CD8-positive, alpha-beta memory T cell (primary cell): ENCODE results near the gene OR9I1. TPM values are rescaled to one million over a fixed set of nuclear protein-coding genes. Genes with fewer than 3 reads are reported as not detected.

Source experiments
- CTCF ChIA-PET: fragments of 350-600 bp; sonication (Branson Sonifier 250); formaldehyde crosslinking; loops from one replicate; lab custom pipeline; 2021; ENCODE audit warnings: antibody characterized with exemption; lab: Charles Lee
- POLR2A ChIA-PET: fragments of 350-600 bp; sonication (Branson Sonifier 250); formaldehyde crosslinking; loops from one replicate; lab custom pipeline; 2021; ENCODE audit warnings: antibody characterized with exemption; lab: Charles Lee
- DNase-seq, 5 donors: peaks; one replicate each; pipeline versions ENCODE4 v3.0.0 to v3.0.0-alpha.2; 2020 to 2022; ENCODE audit warnings: mixed read lengths in 1 of 5
- H3K27ac ChIP-seq: one replicate; pipeline ENCODE4 v1.7.0; 2013; ENCODE audit warnings: low read depth, mild to moderate bottlenecking, low read length, moderate library complexity
- H3K27me3 ChIP-seq: 2 replicates; pipeline ENCODE4 v1.7.0; 2013; ENCODE audit warnings: low read length, mild to moderate bottlenecking; ENCODE audit not compliant: insufficient read depth, poor library complexity, severe bottlenecking
- H3K36me3 ChIP-seq: 2 replicates; pipeline ENCODE4 v1.7.0; 2013; ENCODE audit warnings: mild to moderate bottlenecking, low read length, moderate library complexity; ENCODE audit not compliant: insufficient read depth
- H3K4me1 ChIP-seq: 2 replicates; pipeline ENCODE4 v1.7.0; 2013; ENCODE audit warnings: mild to moderate bottlenecking, low read length, moderate library complexity; ENCODE audit not compliant: insufficient read depth
- H3K4me3 ChIP-seq: 2 replicates; pipeline ENCODE4 v1.7.0; 2013; ENCODE audit warnings: mild to moderate bottlenecking, low read length
- H3K9me3 ChIP-seq: 2 replicates; pipeline ENCODE4 v1.7.0; 2013; ENCODE audit warnings: mild to moderate bottlenecking, low read length
- H3K27ac Mint-ChIP-seq, 8 donors: one replicate each; pipeline ENCODE4 v1.8.0; 2020 to 2021; ENCODE audit warnings: mixed read lengths in 8 of 8, mild to moderate bottlenecking in 6 of 8, inconsistent platforms in 3 of 8, moderate library complexity in 3 of 8
- H3K27me3 Mint-ChIP-seq, 2 donors: one replicate each; pipeline ENCODE4 v1.8.0; 2020 to 2021; ENCODE audit warnings: mixed read lengths in 2 of 2, mild to moderate bottlenecking in 1 of 2, moderate library complexity in 1 of 2
- H3K36me3 Mint-ChIP-seq, 3 donors: one replicate each; pipeline ENCODE4 v1.8.0; 2020 to 2021; ENCODE audit warnings: mixed read lengths in 3 of 3, inconsistent platforms in 1 of 3, mild to moderate bottlenecking in 1 of 3
- H3K4me1 Mint-ChIP-seq, 3 donors: one replicate each; pipeline ENCODE4 v1.8.0; 2020 to 2021; ENCODE audit warnings: mixed read lengths in 3 of 3, inconsistent platforms in 1 of 3, mild to moderate bottlenecking in 1 of 3
- H3K4me3 Mint-ChIP-seq, 7 donors: one replicate each; pipeline ENCODE4 v1.8.0; 2020 to 2021; ENCODE audit warnings: mixed read lengths in 7 of 7, mild to moderate bottlenecking in 6 of 7, moderate library complexity in 4 of 7, inconsistent platforms in 2 of 7
- H3K9me3 Mint-ChIP-seq, 5 donors: one replicate each; pipeline ENCODE4 v1.8.0; 2020 to 2022; ENCODE audit warnings: mixed read lengths in 5 of 5, mild to moderate bottlenecking in 3 of 5, moderate library complexity in 2 of 5, inconsistent platforms in 1 of 5
- polyA plus RNA-seq: library from polyadenylated mRNA; unstranded; fragments of 300-500 nt; fragmentation: Illumina TruSeq; gene quantifications from one replicate; pipeline ENCODE4 v1.2.3, GENCODE V29; 2021
- total RNA-seq, 2 experiments: library from RNA; stranded (reverse); gene quantifications; one replicate each; pipeline ENCODE4 v1.2.3, GENCODE V29; 2021

OR9I1 gene
- total and polyA plus RNA-seq, 3 experiments from 2014 or later = not detected

DNA sequence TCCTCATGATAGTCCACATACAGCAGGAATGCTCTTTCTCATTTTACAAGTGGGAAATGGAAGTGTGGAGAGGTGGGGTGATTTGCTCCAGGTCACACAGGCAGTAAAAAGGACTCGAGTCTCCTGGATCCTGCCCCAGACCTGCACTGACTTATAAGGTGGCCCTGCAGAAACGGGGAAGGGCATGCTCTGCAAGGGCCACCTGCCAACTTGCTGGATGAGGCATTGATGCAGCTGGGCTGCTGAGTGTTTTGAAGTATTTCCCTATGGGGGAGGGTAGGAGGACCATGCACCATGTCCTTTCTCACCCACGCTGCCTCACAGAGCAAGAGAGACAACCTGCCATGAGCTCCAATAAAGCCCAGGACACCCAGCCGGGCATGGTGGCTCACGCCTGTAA, 57.6 kb downstream of the OR9I1 start:
- CTCF ChIA-PET = no interaction called here
- H3K36me3 Mint-ChIP-seq = no peaks in the 10 kb centered on the region
- no peak for DNase-seq
- peaks cover 0 to 8% of the 10 kb centered on the region in 2 donors for H3K27me3 Mint-ChIP-seq
- H3K4me1 ChIP-seq = no peaks in the 10 kb centered on the region
- H3K36me3 ChIP-seq = no peaks in the 10 kb centered on the region
- H3K4me1 Mint-ChIP-seq = no peaks in the 10 kb centered on the region
- H3K4me3 ChIP-seq = no peak overlapping the region
- no peak overlapping the region for H3K27ac ChIP-seq
- no peaks in the 10 kb centered on the region for H3K9me3 Mint-ChIP-seq
- no peaks in the 10 kb centered on the region for H3K27me3 ChIP-seq
- no peak overlapping the region for H3K4me3 Mint-ChIP-seq
- H3K9me3 ChIP-seq = no peaks in the 10 kb centered on the region
- H3K27ac Mint-ChIP-seq = no peak overlapping the region
- POLR2A ChIA-PET = no interaction called here

Other genes starting within 250 kb of the OR9I1 start
- not detected for gene OR9Q1, start 101.6 kb downstream of the OR9I1 start, total RNA-seq
- gene OR9Q1, start 101.6 kb downstream of the OR9I1 start, polyA plus RNA-seq = not detected
- gene OR6Q1, start 94.6 kb downstream of the OR9I1 start, total RNA-seq = not detected
- gene OR6Q1, start 94.6 kb downstream of the OR9I1 start, polyA plus RNA-seq = not detected
- not detected for gene OR9Q2, start 63.5 kb upstream of the OR9I1 start, total RNA-seq
- gene OR9Q2, start 63.5 kb upstream of the OR9I1 start, polyA plus RNA-seq = not detected
- not detected for gene OR1S2, start 78.6 kb upstream of the OR9I1 start, total RNA-seq
- gene OR1S2, start 78.6 kb upstream of the OR9I1 start, polyA plus RNA-seq = not detected
- not detected for gene OR1S1, start 87.2 kb upstream of the OR9I1 start, total RNA-seq
- gene OR1S1, start 87.2 kb upstream of the OR9I1 start, polyA plus RNA-seq = not detected
- gene OR10Q1, start 103.4 kb upstream of the OR9I1 start, total RNA-seq = not detected
- gene OR10Q1, start 103.4 kb upstream of the OR9I1 start, polyA plus RNA-seq = not detected
- gene OR10W1, start 142.7 kb upstream of the OR9I1 start, total RNA-seq = not detected
- gene OR10W1, start 142.7 kb upstream of the OR9I1 start, polyA plus RNA-seq = not detected
- gene OR5B17, start 233.5 kb upstream of the OR9I1 start, total RNA-seq = not detected
- gene OR5B17, start 233.5 kb upstream of the OR9I1 start, polyA plus RNA-seq = not detected